ENCODE results near the gene PELO.
"Not testable (repeated sequence)": the region's sequence is repeated elsewhere in the genome, so short reads cannot be mapped to it uniquely, and the experiment has no call there.

Gene PELO

DNA sequence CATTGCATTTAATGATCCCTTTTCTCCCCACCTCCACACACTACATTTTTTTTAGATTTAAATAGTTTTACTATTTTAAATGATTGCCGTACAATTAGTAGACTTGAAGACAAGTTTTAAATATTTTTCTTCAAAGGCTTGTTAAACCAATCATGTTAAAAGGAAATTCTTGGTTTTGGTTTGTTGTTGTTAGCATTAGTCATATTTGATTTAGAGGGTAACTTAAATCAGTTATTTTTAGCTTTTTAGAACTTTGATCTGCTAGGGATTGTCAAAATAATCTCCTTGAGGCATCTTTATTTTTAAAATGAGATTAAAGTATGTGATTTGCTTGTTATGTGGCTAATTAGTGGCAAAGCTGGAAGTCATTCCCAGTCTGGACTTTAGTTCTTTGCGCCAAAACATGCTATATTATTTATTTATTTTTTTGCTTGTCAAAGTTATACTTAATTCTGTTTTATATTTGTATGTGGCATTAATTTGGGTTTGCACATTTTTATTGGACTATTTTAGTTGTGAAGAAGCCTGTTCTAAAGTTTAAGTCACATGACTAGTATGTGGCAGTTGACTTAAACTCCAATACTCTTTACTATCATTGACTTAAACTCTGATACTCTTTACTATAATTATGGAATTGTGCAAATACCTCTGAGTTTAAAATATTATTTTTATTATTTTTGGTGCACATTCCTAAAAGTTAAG, 14.7 kb downstream of the PELO start:
- no peak for DNase-seq

DNA sequence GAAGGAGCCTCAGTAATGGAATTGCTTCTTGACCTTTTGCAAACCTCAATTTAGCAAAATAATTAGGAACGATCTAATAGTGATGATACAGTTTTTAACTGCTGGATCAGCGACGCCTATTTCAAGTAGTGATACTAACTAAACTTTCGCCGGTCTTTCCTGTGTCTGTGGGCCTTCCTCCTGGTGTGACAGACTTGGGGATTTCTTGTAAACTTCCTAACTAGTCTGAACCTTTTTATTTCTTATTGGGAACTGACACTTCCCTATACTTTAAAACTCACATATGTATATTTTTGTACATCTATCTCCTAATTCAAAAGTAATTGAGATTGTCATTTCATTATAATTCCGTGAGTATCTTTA, 15.2 kb downstream of the PELO start:
- no peak for DNase-seq

DNA sequence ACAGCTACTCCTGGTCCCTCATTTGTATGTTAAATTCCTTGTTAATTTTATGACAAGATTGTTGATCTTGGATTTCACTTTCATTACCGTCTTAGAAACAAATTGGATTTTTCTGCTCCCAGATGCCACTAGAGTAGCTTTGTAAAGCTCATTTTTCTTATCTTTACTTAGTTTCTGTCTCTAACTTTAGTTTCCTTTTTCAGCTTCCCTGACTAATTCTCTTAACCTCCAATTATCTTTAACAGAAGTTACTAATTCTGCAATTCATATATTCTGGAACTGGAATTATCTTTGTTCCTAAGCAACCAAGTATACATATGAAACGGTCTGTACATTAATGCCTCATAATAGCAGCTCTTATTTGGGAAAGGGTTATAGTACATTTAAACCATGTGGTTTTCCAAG, 16.7 kb downstream of the PELO start:
- no peak for DNase-seq

DNA sequence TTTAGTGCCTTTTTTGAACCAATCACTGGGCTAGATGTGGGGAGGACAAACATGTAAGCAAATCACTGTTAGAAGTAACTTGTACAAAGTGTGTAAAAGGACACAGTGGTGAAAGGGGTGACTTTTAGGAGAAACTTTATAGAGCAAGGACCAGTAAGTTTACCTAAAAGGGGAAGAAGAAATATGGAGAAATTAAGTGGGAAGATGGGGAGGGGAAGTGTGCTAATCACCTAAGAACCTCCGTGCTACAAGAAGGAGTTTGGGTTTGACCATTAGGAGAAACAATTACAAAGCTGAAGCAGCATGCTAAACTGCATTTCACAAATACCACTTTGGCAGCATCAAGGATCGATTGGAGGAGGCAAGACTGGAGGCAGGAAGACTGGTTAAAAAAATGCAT, 17.3 kb downstream of the PELO start:
- DNase-seq: no peak

DNA sequence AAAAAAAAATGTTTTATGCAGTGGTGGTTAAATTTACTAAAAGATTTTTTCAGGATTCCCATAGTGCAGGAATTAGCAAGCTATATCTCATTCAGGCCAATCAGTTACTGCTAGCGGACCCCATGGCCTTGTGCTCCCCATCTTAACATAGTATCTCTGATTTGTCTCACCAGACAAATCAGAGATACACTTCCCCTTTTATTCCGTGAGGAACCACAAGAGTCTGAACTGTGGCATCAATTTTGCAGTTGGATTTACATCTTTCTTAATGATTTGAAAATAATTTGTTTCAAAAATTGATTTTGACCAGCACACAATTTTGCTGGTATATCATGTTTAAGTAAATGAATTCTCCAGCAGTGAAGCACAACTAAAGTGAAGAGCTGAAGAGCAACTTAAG, 17.9 kb downstream of the PELO start:
- no peak for DNase-seq

DNA sequence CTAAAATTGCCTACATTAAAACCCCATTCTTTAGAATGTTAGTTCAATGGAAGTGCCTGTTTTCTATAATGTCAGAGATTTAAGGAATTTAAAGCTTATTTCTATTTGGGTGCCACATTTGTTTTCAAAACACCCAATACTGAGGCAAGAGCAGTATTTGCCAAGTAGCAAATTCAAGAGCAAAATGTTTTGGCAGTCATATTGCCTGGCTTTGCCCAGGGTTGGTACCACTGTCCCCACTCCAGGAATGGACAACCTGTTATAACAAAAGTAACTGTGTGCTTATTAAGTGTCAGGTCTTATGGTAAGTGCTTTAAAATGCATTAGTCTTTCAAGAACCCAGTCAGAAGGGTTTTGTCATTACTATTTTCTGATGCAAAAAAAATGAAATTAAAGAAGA, 19.3 kb downstream of the PELO start:
- DNase-seq: no peak

DNA sequence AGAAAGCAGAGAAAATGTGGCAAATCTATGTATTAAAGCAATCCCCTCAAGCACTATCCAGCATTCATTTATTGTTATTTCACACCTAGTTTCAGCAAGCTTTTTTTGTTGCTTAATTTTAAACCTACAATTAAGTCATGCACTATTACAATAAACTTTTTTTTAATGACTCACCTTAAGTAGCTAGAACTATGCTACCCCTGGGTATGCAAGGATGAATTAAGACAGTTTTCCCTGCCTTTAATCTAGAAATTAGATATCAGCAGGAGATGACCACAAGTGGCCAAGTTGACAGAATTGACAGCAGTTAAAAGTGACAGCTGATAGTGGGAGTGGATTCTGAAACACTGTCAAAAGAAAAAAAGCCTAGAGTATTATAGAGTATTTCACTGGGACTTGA, 20.0 kb downstream of the PELO start:
- DNase-seq: no peak

DNA sequence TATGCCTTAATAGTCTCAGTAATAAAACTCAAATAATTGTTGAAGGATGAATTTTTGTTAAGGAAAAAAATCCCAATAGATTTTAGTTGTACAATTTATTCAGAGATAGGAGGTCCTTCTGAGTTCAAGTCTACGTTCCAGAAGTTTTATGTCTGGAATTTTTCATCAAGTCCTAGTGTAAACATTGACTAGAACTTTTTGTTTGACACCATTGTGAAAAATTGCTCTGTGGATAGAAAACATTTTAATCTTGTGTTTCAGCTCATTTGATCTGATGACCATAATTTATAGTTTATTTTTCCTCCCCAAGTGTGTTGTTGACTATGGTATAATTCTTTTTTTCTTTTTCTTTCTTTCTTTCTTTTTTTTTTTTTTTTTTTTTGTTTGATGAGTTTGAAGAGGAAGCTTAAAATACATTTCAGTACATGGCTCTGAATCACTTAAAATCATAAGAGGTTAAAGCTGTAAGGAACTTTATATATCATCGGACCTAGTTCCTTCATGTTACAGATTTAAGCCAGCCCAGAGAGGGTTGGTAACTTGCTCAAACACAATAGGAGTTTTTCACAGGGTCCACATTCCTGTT, 20.7 kb downstream of the PELO start:
- no peak for DNase-seq

DNA sequence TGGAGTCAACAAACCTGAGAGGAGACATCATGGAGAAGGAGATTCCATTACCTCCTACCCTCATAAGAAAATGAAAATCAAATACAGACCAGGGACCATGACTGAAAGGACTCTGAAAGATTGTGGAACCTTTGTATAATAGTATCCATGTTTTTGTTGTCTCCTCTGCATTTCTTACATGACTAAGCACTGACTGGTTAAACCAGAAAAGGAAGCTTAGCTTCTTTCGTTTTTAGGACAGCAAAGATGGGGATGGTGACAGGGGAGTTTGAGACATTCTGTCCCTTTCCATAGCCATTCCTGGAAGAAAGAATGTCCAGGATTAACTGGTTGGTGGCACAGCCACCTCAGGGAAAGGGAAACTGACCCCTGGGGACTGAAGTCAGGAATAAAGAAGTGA, 22.2 kb downstream of the PELO start:
- DNase-seq: no peak

DNA sequence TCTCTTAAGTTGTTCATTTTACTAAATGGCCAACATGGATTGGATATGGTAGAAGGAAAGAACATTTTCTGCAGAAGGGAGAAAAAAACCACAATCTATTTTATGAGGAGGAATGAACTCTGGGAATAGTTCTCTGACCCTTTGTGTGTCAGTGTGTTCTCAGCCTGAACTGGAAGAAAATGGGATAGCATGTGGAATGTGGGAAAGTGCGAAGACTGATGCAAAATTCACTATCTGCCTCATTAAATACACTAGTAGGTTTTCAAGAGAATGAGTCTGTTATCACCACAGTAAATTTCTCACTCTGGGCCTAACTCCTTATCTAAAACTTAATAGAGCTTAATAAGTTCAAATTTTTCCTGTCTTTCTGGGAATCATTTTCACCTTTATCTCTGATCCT, 22.7 kb downstream of the PELO start:
- no peak for DNase-seq

DNA sequence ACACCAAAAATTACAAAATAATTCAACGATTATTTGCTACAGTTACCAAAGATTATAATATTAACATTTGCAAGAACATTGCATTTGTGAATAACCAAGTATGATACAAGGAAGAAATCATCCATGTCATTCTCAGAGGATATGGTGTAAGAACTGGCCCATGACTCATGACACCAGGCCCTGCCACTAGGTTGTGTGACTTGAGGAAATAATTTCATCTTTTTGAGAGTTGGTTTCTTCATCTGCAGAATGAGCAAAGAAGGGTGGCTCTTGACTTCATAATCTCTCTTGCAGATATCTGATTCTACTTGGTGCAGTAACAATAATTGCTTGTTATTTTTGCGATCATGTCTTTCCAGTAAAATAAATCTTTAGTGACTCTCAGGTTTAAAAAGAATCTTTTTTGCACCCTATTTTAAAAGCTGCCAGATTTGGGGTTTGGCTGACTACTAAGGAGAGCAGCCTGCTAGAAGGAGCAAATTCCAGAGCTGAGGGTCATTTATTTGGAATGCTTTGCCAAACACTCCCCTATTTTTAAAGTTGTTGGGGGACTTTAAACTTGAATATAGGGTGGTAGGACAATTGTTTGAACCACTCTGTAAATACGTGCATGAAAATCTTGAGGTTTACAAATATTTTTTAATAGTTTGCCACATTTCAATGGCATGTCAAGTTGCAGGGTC, 23.5 kb downstream of the PELO start:
- DNase-seq: no peak

DNA sequence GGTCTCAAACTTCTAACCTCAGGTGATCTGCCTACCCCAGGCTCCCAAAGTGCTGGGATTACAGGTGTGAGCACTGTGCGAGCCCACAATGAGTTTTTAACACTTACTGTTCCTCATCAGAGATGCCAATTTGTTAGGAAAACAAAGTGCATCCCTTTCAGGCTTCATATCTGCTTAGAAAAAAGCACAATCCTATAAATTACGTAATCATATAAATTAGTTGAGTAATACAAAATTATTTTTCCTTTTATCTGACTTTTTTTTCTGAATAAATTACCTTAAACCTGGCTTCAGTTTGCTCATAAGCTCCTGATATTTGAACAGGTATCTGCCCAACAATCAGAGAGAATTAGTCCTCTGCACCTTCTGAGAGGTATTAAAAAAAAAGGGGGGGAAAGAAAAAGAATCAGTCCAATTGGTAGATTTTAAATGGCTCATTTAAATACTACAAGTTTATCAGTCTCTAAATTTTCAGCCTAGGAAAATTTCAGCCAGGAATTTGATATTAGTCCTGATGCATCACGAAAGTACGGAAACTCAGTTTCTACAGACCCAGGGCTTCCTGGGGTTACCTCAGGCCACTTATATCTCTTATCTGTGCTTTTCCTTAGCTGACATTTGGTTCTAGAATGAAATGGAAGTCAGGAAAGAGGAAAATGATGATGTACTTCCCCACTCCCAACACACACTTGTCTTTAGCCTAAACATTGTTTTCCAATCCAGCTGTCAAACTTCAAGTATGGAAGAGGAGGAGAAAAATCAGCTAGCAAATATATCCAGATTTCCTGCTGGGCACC, 26.8 kb downstream of the PELO start:
- DNase-seq: no peak

DNA sequence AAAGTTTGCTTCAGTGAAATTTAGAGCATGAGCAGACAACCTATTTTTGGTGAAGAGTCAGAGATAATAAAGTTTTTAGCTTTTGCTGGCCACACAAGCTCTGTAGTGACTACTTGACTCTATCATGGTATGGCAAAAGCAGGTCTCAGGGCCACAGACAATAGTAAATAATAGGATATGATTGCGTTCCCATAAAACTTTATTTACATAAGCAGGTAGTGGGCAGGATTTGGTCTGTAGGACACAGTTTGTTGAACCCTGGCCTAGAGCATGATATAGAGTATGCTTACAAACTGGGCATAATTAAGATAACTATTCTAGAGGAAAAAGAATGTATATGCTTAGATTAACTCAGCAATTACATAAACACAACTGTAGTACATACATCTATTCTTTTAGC, 30.1 kb downstream of the PELO start:
- no peak for DNase-seq

DNA sequence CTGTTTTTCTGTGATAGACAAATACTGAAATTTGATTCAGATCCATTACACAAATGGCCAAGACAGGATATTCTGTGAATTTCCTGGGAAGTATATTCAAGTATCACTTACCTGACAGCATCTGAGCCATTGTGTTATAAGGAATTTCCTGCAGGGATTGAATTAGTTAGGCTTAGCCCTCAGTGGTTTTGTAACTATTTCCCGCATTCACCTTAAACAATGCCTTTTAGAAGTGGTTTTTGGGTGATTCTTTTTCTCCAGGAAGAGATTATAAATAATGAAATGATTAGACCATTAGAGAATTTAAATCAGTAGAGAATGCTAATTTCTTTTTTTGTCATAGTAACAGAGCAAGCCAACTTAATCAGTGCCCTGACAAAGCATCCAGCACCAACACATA, 30.6 kb downstream of the PELO start:
- DNase-seq: no peak

DNA sequence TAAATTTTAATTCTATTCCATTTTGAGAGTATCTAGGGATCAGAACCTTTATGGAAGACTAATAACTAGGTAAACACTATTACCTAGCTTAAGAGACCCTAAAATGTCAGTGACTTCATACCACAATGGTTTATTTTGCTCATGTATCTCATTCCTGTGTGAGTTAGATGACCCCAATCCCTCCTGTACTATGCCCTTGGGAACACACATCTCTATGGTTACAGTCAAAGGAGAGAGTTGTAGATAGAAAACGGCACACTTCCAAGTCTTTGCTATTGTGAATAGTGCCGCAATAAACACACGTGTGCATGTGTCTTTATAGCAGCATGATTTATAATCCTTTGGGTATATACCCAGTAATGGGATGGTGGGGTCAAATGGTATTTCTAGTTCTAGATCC, 31.1 kb downstream of the PELO start:
- DNase-seq: not testable (repeated sequence)

DNA sequence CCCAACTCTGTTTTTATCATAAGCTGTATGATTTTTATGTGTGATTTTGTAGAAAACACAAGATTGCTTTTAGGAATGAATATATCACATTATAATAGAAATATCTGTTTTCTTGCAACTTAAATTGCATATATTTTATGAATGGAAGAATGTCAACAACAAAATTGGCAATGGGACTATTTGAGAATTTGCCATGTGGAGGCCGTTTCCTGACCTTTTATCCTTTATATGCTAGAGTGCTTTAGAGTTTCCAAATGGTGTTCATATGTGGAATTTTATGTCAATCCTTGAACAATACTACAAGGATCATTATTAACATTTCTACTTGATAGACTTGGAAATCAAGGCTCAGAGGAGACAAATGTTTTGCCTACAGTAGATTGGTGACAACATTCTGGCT, 34.2 kb downstream of the PELO start:
- no peak for DNase-seq

DNA sequence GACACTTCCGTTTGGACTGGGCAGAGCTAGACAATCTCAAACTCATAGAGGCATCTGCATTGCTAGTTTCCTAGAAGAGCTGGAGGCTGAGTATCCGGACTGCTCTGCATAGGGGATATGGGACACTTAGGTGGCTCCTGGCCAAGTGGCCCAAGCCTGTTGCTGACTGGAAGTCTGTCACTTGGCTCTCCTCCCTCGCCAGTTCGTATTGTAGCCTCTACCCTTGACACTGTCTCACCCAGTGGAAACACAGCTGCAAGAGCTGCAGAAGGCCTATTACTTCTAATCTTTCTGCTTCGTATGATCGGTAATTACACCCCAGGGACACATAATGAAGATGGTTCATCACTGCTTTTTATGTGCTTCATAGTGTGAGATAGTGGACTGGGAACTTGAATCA, 34.7 kb downstream of the PELO start:
- DNase-seq: no peak

DNA sequence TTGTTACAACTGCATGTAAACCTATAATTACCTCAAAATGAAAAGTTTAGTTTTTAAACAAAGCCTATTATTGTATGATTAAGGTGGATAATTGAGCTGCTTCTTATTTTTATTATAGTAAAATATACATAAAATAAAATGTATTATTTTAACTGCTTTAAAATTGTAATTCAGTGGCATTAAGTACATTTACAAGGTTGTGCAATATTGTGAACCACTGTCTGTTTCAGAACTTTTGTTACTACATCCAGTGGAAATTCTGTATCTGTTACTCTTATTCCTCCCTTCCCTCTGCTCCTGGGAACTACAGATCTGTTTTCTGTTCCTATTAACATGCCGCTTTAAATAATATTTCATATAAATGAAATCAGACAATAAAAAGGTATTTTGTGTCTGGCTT, 37.1 kb downstream of the PELO start:
- DNase-seq: no peak

DNA sequence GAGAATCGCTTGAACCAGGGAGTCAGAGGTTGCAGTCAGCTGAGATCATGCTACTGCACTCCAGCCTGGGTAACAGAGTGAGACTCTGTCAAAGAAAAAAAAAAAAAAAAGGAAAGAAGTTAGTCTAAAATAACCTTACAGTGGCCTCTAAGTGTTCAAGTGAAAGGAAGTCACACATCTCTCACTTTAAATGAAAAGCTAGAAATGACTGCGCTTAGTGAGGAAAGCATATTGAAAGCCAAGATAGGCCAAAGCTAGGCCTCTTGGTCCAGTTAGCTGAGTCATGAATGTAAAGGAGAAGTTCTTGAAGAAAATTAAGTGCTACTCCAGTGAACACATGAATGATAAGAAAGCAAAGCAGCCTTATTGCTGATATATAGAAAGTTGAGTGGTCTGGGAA, 38.1 kb downstream of the PELO start:
- DNase-seq: no peak

DNA sequence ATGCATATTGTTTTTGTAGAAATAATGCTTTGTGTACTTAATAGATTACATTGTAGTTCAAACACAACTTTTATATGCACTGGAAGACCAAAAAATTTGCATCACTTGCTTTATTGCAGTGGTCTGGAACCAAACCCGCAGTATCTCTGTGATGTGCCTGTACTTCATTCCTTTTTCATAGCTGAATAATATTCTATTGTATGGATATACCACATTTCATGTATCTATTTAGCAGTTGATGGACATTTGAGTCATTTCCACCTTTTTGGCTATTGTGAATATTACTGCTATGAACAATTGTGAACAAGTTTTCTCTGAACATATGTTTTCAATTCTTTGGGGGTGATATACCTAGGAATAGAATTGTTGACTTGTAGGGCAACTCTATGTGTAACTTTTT, 40.1 kb downstream of the PELO start:
- DNase-seq: no peak

DNA sequence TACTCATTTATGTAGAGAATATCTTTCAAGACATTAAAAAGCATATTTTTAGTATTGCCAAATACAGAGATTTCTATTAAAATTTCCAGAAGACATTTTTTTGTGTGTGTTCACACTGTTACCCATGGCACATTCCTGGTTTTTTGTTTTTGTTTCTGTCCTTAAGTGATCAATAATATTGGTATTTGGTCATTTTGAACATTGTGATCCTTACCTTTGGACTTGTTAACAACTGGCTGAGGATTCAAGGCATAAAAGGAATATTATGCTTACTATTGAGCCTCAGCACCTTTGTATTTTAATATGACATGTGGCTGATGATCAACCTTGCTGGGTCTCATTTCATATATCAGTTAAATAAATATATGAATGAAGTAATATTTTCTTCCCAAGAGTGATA, 41.9 kb downstream of the PELO start:
- DNase-seq: no peak

DNA sequence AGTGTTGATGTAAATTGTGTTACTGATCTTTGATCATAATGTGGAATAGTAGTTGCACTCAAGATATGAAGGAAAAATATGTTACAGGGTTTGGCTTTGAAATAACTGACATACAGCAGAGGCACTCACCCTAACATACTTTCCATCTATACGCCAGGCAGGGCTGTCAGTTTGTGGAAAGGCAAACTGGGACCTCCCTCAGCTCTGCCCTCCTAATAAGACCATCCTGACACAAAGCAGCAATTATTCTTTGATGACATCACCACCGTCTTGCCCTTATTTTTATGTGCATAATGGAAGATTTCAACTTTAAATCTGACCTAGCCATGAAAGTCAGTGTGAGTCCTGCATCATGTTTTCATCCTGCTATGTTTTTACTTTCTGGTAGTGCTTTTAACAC, 42.9 kb downstream of the PELO start:
- DNase-seq: no peak

DNA sequence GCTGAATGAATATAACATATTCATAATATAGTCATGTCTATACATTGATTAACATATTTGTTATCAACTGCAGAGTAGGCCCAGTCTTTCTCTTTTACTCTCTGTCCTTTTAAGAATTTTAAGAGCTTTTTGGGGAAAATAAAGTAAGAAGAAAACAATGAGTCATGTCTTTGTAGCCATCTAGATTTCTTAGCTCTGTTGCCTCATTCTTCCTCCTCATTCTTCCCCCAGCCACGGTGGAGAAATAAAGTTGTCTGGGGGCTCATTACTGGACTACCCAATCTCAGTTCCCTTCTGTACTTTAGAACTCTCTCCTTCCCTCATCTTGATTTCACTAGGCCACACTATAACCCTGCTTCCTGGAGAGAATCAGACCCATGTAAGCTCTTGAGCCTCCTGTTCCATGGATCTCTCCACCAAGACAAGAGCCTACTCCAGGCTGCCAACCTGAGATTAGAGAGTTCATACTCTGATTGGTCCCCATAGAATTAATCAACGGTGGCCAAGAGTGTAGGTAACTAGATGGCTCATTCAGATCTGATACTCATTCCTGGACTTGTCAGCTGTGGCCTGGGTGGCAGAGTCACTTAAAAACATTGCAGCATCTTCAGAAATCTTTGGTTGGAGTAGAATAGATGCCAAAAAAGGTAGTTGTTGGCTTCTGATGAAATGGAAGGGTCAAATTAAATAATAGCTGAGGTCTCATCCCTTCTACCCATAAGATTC, 44.2 kb downstream of the PELO start:
- no peak for DNase-seq

All from NCI-H82 (cell line).